NCI-H2227 (cell line): ENCODE data around the gene MPG.
A peak's percentile ranks its signal among the peaks of the same experiment; 100 is the strongest.

ENCODE experiments used
- DNase-seq: peaks from one replicate; lab custom pipeline; 2025; ENCODE audit not compliant: unreplicated experiment; lab: John Stamatoyannopoulos, UW

The MPG gene

GRCh38 chr16:66309-67182 is 11.5 kb upstream of the MPG start:
- no peak for DNase-seq

GRCh38 chr16:67183-67791 is 10.7 kb upstream of the MPG start:
- no peak for DNase-seq

- DNase-seq, result no peak
Observed at GRCh38 chr16:67884-68789, 9.9 kb upstream of the MPG start.

GRCh38 chr16:69181-69580 is 8.8 kb upstream of the MPG start:
- DNase-seq, result no peak

- no peak for DNase-seq
Observed at GRCh38 chr16:71210-71539, 6.8 kb upstream of the MPG start.

- DNase-seq, result peak; percentile 36
Observed at GRCh38 chr16:71540-72401, 6.3 kb upstream of the MPG start.

- DNase-seq, result peak; percentile 30
Observed at GRCh38 chr16:72561-73548, 5.2 kb upstream of the MPG start, which contains the start of gene RHBDF1. TSS of gene RHBDF1 (minus strand) at chr16:72631. CDS start at chr16:65015, 7,616 bp downstream.

- no peak for DNase-seq
Observed at GRCh38 chr16:74051-74746, 3.8 kb upstream of the MPG start.

- DNase-seq, result peak; percentile 23
Observed at GRCh38 chr16:74747-75334, 3.2 kb upstream of the MPG start.

GRCh38 chr16:75580-76501 is 2.2 kb upstream of the MPG start:
- no peak for DNase-seq

GRCh38 chr16:76535-77272 is 1.3 kb upstream of the MPG start:
- no peak for DNase-seq

GRCh38 chr16:77273-77806 is 685 bp upstream of the MPG start:
- peak; percentile 50 for DNase-seq

GRCh38 chr16:78444-79150 is 572 bp downstream of the MPG start:
- DNase-seq, result peak; percentile 28

GRCh38 chr16:79151-80054 is 1.4 kb downstream of the MPG start:
- DNase-seq, result no peak
